Stimulated activated naive CD4-positive, alpha-beta T cell treated with Interleukin-2 at 50 U/mL for 16 hours (primary cell): Measurements from ENCODE around the gene PPP1R1A.

Source experiments
- DNase-seq: peaks from one replicate; lab custom pipeline; 2025; lab: John Stamatoyannopoulos, UW

The PPP1R1A gene

GRCh38 chr12:54529581-54529980, 58.9 kb downstream of the PPP1R1A start:
- no peak for DNase-seq
